Measurements from ENCODE around the gene TMC1.
"Not testable (repeated sequence)": the region's sequence is repeated elsewhere in the genome, so short reads cannot be mapped to it uniquely, and the experiment has no call there.

Gene TMC1

DNA sequence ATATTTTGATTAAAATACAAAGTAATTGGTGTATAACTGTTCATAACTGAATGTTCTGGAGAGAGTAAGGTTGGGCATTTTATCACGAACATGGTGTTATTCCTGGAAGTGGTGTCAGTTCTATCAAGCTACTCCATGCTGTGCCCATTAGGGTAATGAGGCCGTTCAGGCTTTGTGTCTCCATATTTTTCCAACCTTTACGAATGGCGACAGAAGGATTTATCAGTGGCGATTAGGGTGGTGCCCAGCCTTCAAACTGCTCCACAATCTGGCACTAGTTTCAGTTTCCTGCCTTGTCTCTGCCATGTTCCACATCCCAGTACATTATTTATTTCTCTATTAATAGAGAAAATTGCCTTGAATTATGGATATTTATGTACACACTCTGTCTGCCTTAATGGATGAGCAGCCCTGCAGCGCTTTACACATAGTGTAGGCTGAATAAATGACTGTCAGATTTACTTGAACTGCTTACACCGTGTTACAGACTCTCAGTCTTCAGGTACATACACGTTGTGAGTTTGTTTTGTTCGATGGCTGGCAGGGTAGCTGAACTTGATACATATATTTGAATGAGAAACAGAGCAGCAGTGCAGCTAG, 23.9 kb upstream of the TMC1 start:
- TF ChIP-seq CTCF (IDR thresholded peaks at IDR 0.05; ENCODE audit: poor library complexity, severe bottlenecking), result no peak
- Histone ChIP-seq H3K27me3 (ENCODE audit: insufficient read depth, poor library complexity, severe bottlenecking) (no peaks in the 10 kb centered on the region), H3K4me3 (ENCODE audit: severe bottlenecking) (no peak overlapping the region), H3K27ac (ENCODE audit: poor library complexity, severe bottlenecking) (no peak overlapping the region), H3K9me3 (ENCODE audit: severe bottlenecking) (no peaks in the 10 kb centered on the region), H3K4me1 (ENCODE audit: insufficient read depth, poor library complexity, severe bottlenecking) (no peaks in the 10 kb centered on the region), H3K36me3 (ENCODE audit: low read depth) (no peaks in the 10 kb centered on the region)
- no peak for DNase-seq (ENCODE audit: low spot score)
- ATAC-seq (ENCODE audit: low read depth), result no peak

DNA sequence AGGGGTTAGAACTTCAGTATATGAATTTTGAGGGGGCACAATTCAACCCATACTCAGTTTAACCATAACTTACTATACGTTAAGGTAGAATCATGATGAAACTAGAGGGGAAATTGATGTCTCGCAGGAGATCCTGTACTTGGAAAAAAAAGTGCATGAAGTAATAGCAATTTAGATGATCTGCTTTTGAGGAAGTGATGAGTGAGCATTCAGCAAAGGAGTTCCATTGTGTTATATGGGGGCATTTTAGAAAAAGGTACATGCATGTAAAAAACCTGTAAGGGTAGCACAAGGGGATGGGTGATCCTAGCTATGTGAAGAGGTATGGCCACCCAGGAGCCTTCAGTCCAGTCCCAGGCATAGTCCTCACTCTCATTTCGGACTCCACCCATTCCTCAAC, 14.8 kb upstream of the TMC1 start:
- H3K36me3 ChIP-seq (ENCODE audit: low read depth), result no peaks in the 10 kb centered on the region

DNA sequence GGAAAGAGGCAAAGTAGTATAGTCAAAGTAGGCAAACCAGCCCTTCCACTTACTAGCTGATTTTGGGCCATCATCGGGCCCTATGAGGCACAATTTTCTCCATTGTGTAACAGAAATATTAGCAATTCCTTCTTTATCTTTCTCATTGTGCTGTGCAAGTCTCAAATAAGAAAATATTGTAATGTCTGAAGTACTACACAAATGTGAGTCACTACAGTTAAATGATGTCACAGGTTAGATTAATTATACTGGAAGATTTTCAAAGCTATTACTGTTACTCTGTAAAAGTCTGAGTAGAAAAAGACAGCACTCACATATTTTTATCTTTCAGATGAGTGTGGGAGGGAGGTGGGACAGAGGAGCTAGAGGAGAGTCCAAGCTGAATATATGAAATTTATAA, 12.4 kb upstream of the TMC1 start:
- Histone ChIP-seq H3K27ac (ENCODE audit: poor library complexity, severe bottlenecking) (peak overlapping the region; percentile 30), H3K27me3 (ENCODE audit: insufficient read depth, poor library complexity, severe bottlenecking) (no peaks in the 10 kb centered on the region), H3K36me3 (ENCODE audit: low read depth) (no peaks in the 10 kb centered on the region), H3K4me1 (ENCODE audit: insufficient read depth, poor library complexity, severe bottlenecking) (peaks cover 12% of the 10 kb centered on the region), H3K9me3 (ENCODE audit: severe bottlenecking) (no peaks in the 10 kb centered on the region), H3K4me3 (ENCODE audit: severe bottlenecking) (no peak overlapping the region)
- DNase-seq (ENCODE audit: low spot score) (no peak), ATAC-seq (ENCODE audit: low read depth) (peak; percentile 63)
- no peak for TF ChIP-seq CTCF (IDR thresholded peaks at IDR 0.05; ENCODE audit: poor library complexity, severe bottlenecking)

More for the DNA sequence above, 14.8 kb upstream of the TMC1 start:
- no peak for DNase-seq (ENCODE audit: low spot score)
- no peak for TF ChIP-seq CTCF (IDR thresholded peaks at IDR 0.05; ENCODE audit: poor library complexity, severe bottlenecking)
- no peaks in the 10 kb centered on the region for H3K27me3 ChIP-seq (ENCODE audit: insufficient read depth, poor library complexity, severe bottlenecking)
- no peak for ATAC-seq (ENCODE audit: low read depth)
- H3K4me3 ChIP-seq (ENCODE audit: severe bottlenecking), result no peak overlapping the region
- H3K9me3 ChIP-seq (ENCODE audit: severe bottlenecking), result no peaks in the 10 kb centered on the region
- H3K27ac ChIP-seq (ENCODE audit: poor library complexity, severe bottlenecking), result no peak overlapping the region
- H3K4me1 ChIP-seq (ENCODE audit: insufficient read depth, poor library complexity, severe bottlenecking), result peaks cover 12% of the 10 kb centered on the region

DNA sequence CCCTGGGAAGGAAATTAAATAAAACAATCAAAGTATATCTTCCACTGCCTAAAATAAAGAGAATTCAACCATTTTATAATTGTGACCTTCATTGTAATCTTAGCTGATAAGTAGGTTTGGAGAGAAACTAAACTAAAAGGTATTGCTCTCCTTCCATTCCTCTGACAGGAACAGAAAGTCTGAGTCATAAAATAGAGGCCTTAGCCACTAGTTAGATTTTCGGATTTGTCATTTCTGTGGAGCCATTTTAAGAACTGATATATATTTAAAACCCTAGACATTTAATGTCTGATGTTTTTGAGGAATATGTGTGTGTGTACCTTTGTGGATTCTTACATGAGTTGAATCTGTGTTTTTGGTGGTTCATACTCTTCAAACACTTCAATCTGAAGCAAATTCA, 11.8 kb upstream of the TMC1 start:
- Histone ChIP-seq H3K4me3 (ENCODE audit: severe bottlenecking) (no peak overlapping the region), H3K36me3 (ENCODE audit: low read depth) (no peaks in the 10 kb centered on the region), H3K9me3 (ENCODE audit: severe bottlenecking) (no peaks in the 10 kb centered on the region), H3K27ac (ENCODE audit: poor library complexity, severe bottlenecking) (peak overlapping the region; percentile 30), H3K27me3 (ENCODE audit: insufficient read depth, poor library complexity, severe bottlenecking) (no peaks in the 10 kb centered on the region), H3K4me1 (ENCODE audit: insufficient read depth, poor library complexity, severe bottlenecking) (peaks cover 12% of the 10 kb centered on the region)
- DNase-seq (ENCODE audit: low spot score) (no peak), ATAC-seq (ENCODE audit: low read depth) (no peak)
- TF ChIP-seq CTCF (IDR thresholded peaks at IDR 0.05; ENCODE audit: poor library complexity, severe bottlenecking), result no peak

DNA sequence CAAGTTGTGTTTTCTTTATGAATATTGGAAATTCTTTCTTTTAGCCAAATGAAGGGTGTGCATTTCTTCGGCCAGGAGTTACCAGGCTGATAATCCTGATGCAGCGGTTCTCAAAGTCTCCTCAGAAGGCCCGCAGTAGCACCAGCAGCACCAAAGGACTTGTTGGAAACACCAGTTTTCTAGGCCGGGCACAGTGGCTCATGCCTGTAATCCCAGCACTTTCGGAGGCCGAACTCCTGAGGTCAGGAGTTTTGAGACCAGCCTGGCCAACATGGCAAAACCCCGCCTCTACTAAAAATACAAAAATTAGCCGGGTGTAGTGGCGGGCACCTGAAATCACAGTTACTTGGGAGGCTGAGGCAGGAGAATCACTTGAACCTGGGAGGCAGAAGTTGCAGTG, 397 bp upstream of the TMC1 start:
- DNase-seq (ENCODE audit: low spot score); ATAC-seq (ENCODE audit: low read depth); H3K9me3 ChIP-seq (ENCODE audit: severe bottlenecking); H3K4me3 ChIP-seq (ENCODE audit: severe bottlenecking); H3K36me3 ChIP-seq (ENCODE audit: low read depth); H3K27me3 ChIP-seq (ENCODE audit: insufficient read depth, poor library complexity, severe bottlenecking); H3K27ac ChIP-seq (ENCODE audit: poor library complexity, severe bottlenecking): not testable (repeated sequence)
- H3K4me1 ChIP-seq (ENCODE audit: insufficient read depth, poor library complexity, severe bottlenecking), result peaks cover 14% of the 10 kb centered on the region
